Kidney (tissue), 14 donors: ENCODE data around the gene ARHGEF7. TPM values are rescaled to one million over a fixed set of nuclear protein-coding genes. Genes with fewer than 3 reads are reported as not detected.

Experiments
- DNase-seq, 5 donors: peaks; one replicate each; pipeline ENCODE4 v3.0.0-alpha.2; 2013 to 2020
- FAIRE-seq: peaks from 2 replicates; lab custom pipeline; 2012; peaks lifted over from hg19 to GRCh38; lab: Jason Lieb, UNC
- H3K27ac ChIP-seq, 2 donors: one replicate each; pipeline ENCODE4 v1.7.0; 2013; ENCODE audit warnings: low read depth in 2 of 2, low read length in 2 of 2, inconsistent platforms in 1 of 2
- H3K27me3 ChIP-seq: one replicate; pipeline ENCODE4 v1.7.1; 2013; ENCODE audit warnings: low read length, inconsistent platforms; ENCODE audit not compliant: control insufficient read depth, insufficient read depth
- H3K36me3 ChIP-seq, 3 donors: one replicate each; pipeline versions ENCODE4 v1.7.0 to v1.7.1; 2013; ENCODE audit warnings: low read length in 3 of 3, control low read depth in 1 of 3, inconsistent platforms in 1 of 3; ENCODE audit not compliant: insufficient read depth in 3 of 3, control insufficient read depth in 2 of 3
- H3K4me1 ChIP-seq, 3 donors: one replicate each; pipeline versions ENCODE4 v1.7.0 to v1.7.1; 2013; ENCODE audit warnings: low read length in 3 of 3, inconsistent platforms in 1 of 3, low read depth in 1 of 3; ENCODE audit not compliant: control insufficient read depth in 2 of 3, insufficient read depth in 2 of 3
- H3K4me3 ChIP-seq, 3 donors: one replicate each; pipeline versions ENCODE4 v1.7.0 to v1.8.1; 2013; ENCODE audit warnings: low read length in 3 of 3, control low read depth in 1 of 3, inconsistent platforms in 1 of 3
- H3K9ac ChIP-seq, 3 donors: one replicate each; pipeline versions ENCODE4 v1.7.0 to v1.7.1; 2013; ENCODE audit warnings: low read length in 3 of 3, control low read depth in 1 of 3, inconsistent platforms in 1 of 3
- H3K9me3 ChIP-seq, 3 donors: one replicate each; pipeline versions ENCODE4 v1.7.0 to v1.7.1; 2013; ENCODE audit warnings: low read length in 3 of 3, control low read depth in 1 of 3, inconsistent platforms in 1 of 3; ENCODE audit not compliant: control insufficient read depth in 2 of 3, insufficient read depth in 1 of 3
- intact Hi-C: fragments of 100-400 bp; cut with DNase I; formaldehyde crosslinking; loops from one replicate; pipeline ENCODE4 v1.11.1; 2022
- polyA plus RNA-seq: library from polyadenylated mRNA; stranded (reverse); fragments of 350-450 nt; fragmentation: Illumina TruSeq; extraction: RNeasy Lipid Tissue Mini Kit (QIAGEN cat#74804); gene quantifications from one replicate; pipeline ENCODE4 v1.2.3, GENCODE V29; 2014; ENCODE audit warnings: low read depth, low replicate concordance; ENCODE audit not compliant: insufficient read depth
- total RNA-seq: library from RNA; stranded (reverse); fragmentation: NEBNext Ultra II Directional; extraction: Animal tissue kit (Norgen Biotek cat#: 25700); gene quantifications from one replicate; pipeline ENCODE4 v1.2.1, GENCODE V29; 2021
- TF ChIP-seq, protein P1 (sequence below): IDR thresholded peaks from 3 replicates; pipeline ENCODE4 v1.5.1; 2012; ENCODE audit warnings: mild to moderate bottlenecking, moderate library complexity, borderline replicate concordance; ENCODE audit not compliant: insufficient read depth; ENCODE audit errors: extremely low read depth
- donor health status: control.
- donor health status: control.
- donor health status: control.
- donor health status: control.
- donor health status: control.
- donor health status: DM: yes; HTN: yes; CAD: no.
- donor health status: Normal renal cell carcinoma (clear cell type).

Gene ARHGEF7
- total and polyA plus RNA-seq, 2 donors from 2014 or later: 17.9 to 56.4 TPM

DNA sequence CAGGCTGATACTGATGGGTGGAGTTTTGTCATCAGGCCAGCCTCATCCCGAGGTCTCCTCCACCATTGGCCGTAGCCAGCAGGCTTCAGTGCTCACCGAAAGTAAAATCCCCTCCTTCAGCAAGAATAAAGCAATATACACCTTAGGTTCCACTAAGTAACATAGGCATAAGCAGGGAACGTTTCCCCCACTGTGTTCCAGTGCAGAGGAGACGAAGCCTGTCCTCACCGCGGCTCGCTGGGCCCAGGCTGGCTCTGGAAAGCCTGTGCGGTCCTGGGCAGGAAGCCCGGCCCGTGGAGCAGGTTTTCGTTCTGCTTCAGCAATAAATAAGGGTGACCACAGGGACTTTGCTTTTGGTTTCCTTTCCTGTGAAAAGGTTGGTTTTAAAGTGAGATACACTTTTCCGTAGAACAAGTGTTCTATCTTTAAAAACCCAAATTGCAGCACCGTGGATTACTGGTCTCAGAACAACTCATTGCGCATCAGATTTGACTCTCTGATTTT is 189.0 kb downstream of the ARHGEF7 start:
- no peak overlapping the region for H3K9ac ChIP-seq
- no peaks in the 10 kb centered on the region for H3K9me3 ChIP-seq
- H3K4me1 ChIP-seq: no peaks in the 10 kb centered on the region
- intact Hi-C loops: no loop called here
- H3K27ac ChIP-seq: no peak overlapping the region
- H3K36me3 ChIP-seq: peaks cover 15 to 57% (median 49%) of the 10 kb centered on the region in 3 donors
- no peaks in the 10 kb centered on the region for H3K27me3 ChIP-seq
- FAIRE-seq (no peak), DNase-seq (no peak)
- TF ChIP-seq, protein P1, sequence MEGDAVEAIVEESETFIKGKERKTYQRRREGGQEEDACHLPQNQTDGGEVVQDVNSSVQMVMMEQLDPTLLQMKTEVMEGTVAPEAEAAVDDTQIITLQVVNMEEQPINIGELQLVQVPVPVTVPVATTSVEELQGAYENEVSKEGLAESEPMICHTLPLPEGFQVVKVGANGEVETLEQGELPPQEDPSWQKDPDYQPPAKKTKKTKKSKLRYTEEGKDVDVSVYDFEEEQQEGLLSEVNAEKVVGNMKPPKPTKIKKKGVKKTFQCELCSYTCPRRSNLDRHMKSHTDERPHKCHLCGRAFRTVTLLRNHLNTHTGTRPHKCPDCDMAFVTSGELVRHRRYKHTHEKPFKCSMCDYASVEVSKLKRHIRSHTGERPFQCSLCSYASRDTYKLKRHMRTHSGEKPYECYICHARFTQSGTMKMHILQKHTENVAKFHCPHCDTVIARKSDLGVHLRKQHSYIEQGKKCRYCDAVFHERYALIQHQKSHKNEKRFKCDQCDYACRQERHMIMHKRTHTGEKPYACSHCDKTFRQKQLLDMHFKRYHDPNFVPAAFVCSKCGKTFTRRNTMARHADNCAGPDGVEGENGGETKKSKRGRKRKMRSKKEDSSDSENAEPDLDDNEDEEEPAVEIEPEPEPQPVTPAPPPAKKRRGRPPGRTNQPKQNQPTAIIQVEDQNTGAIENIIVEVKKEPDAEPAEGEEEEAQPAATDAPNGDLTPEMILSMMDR: no peak
- H3K4me3 ChIP-seq: no peak overlapping the region

DNA sequence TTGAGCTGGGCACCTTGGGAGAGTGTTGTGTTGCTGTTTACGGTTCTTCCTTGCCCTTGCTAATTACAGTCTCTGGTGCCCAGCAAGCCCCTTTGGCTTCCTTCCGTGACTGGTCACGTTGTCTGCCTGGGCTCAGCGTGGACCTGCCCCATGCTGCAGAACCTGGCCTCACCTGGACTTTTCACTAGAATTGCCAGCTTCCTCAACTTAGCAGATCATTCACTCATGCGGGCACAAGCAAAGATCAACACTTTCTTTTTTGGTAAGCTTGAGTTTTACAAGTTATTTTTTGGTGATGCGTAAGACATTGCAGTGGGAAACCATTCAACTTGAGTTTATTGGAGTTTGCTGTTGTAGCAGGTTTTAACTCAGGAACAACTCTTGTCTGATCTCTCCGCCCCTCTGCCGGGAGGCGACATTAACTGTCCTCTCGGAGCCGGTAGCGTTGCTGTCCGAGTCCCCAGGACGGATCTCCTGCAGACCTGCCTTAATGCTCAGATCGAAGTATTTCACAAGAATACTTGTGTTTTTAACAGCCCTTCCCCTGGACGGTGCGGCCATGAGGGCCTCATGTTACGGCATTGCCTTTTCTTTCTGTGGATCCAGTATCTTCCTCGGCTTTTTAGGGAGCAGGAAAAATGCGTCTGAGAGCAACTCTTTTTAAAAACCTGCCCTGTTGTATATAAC is 189.6 kb downstream of the ARHGEF7 start:
- intact Hi-C loops: no loop called here
- H3K36me3 ChIP-seq: peaks cover 15 to 57% (median 49%) of the 10 kb centered on the region in 3 donors
- no peaks in the 10 kb centered on the region for H3K9me3 ChIP-seq
- H3K4me3 ChIP-seq: no peak overlapping the region
- no peaks in the 10 kb centered on the region for H3K27me3 ChIP-seq
- no peaks in the 10 kb centered on the region for H3K4me1 ChIP-seq
- H3K27ac ChIP-seq: no peak overlapping the region
- DNase-seq (peak in 1 of 5 donors; percentile 37), FAIRE-seq (no peak)
- TF ChIP-seq, protein P1: no peak
- no peak overlapping the region for H3K9ac ChIP-seq

DNA sequence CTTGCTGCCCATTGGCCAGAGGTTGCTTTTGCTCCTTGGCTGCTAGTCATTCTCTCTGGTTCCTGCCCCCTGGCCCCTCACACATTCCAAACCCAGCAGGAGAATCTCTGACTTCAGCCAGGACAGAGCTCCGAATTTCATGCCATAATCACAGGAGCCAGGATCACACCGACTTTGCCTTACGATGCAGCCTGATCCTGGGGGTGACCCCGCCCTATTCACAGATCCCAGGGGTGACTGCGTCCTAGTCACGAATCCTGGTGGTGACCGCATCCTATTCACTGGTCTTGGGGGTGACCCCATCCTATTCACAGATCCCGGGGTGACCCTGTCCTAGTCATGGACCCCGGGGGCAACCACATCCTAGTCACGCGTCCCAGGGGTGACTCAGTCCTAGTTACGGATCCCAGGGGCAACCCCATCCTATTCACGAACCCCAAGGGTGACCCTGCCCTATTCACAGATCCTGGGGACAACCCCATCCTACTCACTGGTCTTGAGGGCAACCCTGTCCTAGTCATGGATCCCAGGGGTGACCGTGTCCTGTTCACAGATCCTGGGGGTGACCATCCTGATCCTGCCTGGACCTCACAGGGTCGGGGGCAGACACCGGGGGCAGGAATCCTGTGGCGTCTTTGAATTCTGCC is 198.0 kb downstream of the ARHGEF7 start:
- intact Hi-C loops: no loop called here

More for the DNA sequence above, 198.0 kb downstream of the ARHGEF7 start:
- H3K36me3 ChIP-seq: peaks cover 0 to 2% (median 2%) of the 10 kb centered on the region in 3 donors
- DNase-seq: peak in 1 of 5 donors; percentile 35
- H3K9me3 ChIP-seq: peaks cover 0 to 5% (median 0%) of the 10 kb centered on the region in 3 donors
- no peaks in the 10 kb centered on the region for H3K27me3 ChIP-seq
- TF ChIP-seq, protein P1: no peak
- H3K9ac ChIP-seq: no peak overlapping the region
- H3K4me3 ChIP-seq: no peak overlapping the region
- FAIRE-seq: no peak
- H3K4me1 ChIP-seq: no peaks in the 10 kb centered on the region
- H3K27ac ChIP-seq: no peak overlapping the region
